SKM-1 treated with dmso at 0.1 percent for 144 hours (cell line): Measurements from ENCODE around the gene APPBP2.
"Not testable (repeated sequence)": the region's sequence is repeated elsewhere in the genome, so short reads cannot be mapped to it uniquely, and the experiment has no call there.

ENCODE experiments used
- DNase-seq: peaks from one replicate; lab custom pipeline; 2025; ENCODE audit not compliant: unreplicated experiment; lab: John Stamatoyannopoulos, UW

The APPBP2 gene

GRCh38 chr17:60436676-60437075 lies 89.4 kb downstream of the APPBP2 start:
- peak; percentile 24 for DNase-seq

DNA sequence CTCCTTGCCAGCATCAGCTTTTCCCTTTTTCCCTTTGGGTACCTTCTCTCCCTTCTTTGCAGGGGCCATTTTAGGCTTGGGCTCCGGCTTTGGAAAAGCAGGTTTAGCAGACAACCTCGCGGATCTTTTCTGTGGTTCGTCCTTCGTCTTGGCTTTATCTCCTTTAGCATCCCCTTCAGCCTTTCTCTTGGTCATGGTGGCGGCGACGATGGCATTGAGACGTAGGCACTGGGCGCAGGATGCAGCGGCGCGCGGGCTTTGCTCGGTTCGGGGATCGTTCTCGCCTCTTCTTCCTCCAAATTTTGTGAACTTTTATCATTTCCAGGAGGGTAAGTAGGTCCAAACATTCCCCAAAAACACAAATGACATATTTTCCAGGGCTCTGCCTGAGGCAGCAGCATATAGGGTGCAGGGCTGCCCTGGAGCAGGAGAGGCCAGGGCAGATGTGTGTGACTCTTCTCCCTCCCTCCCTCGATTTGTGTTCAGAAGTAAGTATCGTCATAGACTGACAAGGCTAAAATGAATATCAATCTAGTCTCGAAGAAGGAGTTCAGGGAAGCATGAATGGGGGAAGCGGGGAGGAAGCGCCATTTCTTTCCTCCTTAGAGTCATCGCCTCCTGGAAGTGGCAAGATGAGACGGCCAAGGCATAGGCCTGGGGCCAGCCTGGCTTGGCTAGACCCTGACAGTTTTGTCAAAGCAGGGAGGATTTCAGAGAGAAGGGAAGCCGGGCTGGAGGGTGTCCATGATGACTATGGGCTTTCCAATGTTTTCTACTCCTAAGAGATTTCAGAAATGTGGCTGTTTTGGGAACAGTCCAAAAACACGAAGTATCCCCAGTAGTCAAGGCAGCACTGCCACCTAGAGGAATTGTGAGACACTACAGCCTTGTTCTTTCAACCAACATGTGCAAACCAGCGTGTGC lies 90.5 kb downstream of the APPBP2 start:
- DNase-seq, result peak; percentile 66

DNA sequence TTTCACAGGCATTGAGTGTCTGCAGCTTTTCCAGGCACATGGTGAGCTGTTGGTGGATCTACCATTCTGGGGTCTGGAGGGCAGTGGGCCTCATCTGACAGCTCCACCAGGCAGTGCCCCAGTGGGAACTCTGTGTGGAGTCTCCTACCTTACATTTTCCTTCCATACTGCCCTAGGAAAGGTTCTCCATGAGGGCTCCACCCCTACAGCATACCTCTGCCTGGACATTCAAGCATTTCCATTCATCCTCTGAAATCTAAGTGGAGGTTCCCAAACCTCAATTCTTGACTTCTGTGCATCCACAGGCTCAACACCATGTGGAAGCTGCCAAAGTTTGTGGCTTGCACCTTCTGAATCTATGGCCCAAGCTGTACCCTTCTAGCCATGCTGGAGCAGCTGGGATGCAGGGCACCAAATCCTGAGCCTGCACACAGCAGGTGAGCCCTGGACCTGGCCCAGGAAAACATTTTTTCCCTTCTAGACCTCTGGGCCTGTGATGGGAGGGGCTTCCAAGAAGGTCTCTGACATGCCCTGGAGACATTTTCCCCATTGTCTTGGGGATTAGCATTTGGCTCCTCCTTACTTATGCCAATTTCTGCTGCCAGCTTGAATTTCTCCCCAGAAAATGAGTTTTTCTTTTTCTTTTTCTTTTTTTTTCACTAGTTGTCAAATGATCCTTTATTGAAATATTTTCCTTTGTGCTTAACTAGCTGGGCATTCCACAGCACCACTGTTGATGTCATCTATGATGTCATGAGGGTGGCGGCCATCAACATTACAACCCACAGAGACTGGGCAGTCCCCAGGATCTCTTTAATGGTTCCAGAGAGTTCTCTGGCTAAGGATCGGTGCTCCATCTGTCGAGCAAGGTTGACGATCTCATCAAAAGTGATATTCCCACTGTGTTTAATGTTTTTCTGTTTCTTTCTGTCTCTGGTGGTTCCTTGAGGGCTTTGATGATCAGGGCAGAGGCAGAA lies 92.7 kb downstream of the APPBP2 start:
- not testable (repeated sequence) for DNase-seq

DNA sequence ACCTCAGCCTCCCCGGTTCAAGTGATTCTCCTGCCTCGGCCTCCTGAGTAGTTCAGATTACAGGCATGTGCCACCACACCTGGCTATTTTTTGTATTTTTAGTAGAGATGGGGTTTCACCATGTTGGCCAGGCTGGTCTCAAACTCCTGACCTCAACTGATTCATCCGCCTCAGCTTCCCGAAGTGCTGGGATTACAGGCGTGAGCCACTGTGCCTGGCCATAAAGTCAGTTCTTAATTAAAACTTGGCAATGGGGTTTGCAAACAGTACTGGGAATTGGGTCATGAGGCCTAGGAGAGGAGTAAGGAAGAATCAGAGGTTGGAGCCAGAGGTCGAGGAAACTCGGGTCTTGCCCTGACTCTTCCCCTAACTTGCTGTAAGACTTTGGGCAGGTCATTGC lies 95.5 kb downstream of the APPBP2 start:
- DNase-seq, result not testable (repeated sequence)

- DNase-seq, result not testable (repeated sequence)
Measured at GRCh38 chr17:60428491-60428890, 97.6 kb downstream of the APPBP2 start.

DNA sequence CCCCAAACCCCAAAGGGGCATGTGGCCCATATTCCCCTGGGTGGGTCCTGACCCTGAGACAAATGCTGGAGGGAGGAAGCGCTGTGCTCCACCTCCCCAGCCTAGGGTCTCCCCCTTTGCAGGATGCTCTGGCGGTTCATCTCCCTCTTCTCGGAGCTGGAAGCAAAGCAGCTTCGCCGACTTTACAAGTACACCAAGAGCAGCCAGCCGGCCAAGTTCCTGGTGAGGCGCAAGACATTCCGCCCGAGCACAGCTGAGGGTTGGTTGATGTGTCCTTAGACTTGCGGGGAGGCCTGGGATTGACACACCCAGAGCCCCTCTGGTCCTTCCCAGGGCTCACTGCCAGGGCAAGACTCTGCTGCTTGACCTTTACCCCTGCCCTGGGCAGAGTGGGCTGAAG lies 99.4 kb downstream of the APPBP2 start:
- DNase-seq, result no peak

GRCh38 chr17:60425626-60426025 lies 100.4 kb downstream of the APPBP2 start:
- no peak for DNase-seq

DNA sequence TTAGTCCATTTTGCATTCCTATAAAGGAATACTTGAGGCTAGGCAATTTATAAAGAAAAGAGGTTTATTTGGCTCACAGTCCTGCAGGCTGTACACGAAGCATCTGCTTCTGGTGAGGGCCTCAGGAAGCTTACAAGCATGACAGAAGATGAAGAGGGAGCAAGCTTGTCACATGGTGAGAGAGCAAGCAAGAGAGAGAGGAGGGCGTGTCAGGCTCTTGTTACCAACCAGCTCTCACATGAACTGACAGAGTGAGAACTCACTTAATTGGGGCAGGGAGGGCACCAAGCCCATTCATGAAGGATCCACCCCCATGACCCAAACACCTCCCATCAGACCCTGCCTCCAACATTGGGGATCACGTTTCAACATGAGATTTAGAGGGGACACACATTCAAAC lies 102.2 kb downstream of the APPBP2 start:
- DNase-seq, result no peak

DNA sequence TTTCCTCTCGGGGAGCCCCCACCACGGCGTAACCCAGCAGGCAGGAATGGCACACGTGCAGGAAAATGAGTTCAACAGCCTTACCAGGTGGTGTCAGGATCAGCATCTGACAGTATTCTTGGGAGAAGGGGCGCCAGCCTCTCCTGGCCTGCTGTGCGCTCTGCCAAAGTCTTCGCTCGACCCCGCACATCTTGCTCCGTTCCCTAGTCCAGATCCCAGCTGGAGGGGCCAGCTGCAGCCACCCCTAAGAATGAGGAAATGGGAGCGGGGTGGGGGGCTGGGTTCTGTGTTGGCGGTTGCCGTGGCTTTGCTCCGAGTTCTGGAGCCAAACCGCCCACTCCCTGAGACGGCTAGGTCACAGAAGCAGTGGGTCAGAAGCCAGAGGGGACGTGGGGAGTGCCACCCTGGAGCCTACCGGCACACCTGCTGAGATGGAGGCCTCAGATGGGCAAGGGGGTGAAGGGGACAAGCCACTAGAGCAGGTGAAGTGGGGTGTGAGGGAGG lies 103.8 kb downstream of the APPBP2 start, which contains the start of gene CHCT1:
CHCT1 (plus strand) TSS at position 328 of the 504 bp plus-strand sequence; CDS start at position 432, 104 bp downstream.
- DNase-seq, result no peak

DNA sequence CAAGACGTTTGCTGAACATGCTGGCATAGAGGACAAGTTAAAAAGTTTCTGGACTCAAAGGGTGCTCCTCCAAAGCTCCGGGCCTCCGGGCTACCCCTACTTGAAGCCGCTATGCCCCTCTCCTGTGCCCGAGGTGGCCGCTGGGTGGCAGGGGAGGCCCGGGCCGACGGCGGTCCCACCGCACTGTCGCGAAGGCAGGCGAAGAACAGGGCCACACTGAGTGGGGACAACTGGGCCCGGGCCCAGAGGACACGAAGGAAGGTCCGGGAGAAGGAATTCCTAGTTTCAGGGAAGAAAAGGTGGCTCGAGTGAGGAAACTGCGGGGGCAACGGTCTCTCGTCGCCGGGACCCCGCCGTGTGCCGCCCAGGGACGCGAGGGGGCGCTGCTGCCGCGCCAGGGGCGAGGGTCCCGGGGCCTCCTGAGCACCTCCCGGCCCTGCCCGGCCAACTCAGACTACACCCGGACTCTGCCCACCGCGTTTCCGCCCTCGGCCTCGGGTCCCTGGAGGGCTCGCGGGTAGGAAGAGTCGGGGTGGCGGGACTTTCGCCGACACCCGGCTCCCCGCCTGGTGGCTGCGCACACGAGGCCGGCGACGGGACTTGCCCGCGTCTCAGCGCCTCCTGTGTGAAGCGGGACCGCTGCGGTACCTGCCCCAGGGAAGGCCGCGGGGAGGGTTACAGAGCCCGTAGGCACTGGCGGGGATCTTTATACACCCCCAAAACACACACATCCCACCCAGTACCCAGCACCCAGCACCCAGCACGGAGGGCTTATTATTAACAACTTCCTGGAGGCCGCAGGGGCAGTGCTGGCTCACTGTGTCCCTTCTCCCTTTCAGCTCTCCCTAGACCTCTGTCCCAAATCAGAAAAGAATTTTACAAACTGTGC lies 104.5 kb downstream of the APPBP2 start:
- DNase-seq, result peak; percentile 71

GRCh38 chr17:60419875-60420274 lies 106.2 kb downstream of the APPBP2 start:
- not testable (repeated sequence) for DNase-seq

DNA sequence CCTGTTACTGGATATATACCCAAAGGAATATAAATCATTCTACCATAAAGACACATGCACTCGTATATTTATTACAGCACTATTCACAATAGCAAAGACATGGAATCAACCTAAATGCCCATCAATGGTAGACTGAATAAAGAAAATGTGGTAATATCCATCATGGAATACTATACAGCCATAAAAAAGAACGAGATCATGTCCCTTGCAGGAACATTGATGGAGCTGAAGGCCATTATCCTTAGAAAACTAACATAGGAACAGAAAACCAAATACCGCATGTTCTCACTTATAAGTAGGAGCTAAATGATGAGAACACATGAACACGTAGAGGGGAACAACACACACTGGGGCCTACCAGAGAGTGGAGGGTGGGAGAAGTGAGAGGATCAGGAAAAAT lies 107.0 kb downstream of the APPBP2 start:
- not testable (repeated sequence) for DNase-seq

DNA sequence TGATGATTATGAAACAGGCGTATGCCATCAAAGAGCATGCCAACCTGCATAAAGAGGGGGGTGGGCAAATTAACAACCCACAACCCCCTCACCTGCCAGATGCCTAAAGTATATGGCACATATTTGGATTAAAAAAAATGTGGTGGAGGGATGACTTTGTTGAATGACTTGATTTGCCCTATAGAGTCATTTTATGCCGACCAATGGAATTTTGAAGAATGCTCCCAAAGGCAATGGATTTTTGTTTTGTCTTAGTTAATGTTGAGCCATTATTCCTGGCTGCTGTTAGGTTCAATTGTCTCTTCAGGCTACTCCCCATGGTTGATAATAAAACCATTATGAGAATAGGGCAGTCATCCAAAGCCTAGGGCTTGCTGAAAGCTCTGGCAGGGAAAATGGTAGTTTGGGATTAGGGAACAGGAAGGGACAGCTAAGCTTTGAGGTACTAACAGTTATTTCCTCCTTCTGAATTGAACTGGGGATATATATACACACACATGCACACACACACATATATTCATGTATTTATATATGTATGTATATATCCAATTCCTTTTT lies 109.6 kb downstream of the APPBP2 start:
- no peak for DNase-seq

- no peak for DNase-seq
Measured at GRCh38 chr17:60415146-60415545, 110.9 kb downstream of the APPBP2 start.

- DNase-seq, result no peak
Measured at GRCh38 chr17:60412701-60413100, 113.3 kb downstream of the APPBP2 start.

DNA sequence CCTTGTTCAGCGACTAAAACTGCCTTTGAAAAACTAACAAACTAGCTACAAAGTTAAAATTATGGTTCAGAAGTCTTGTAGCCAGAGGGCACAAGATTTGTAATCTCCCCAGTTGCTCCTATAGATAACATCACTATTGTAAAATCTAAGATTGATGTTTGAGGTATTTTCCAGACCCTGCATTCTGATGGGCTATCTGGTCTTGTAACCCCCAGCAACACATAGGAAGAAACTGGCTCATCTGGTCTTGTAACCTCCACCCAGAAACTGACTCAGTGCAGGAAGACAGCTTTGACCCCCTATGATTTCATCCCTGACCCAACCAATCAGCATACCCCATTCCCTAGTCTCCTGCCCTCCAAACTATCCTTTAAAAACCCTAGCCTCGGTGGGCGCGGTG lies 116.0 kb downstream of the APPBP2 start:
- DNase-seq, result no peak

- no peak for DNase-seq
Measured at GRCh38 chr17:60406887-60407286, 119.2 kb downstream of the APPBP2 start.

DNA sequence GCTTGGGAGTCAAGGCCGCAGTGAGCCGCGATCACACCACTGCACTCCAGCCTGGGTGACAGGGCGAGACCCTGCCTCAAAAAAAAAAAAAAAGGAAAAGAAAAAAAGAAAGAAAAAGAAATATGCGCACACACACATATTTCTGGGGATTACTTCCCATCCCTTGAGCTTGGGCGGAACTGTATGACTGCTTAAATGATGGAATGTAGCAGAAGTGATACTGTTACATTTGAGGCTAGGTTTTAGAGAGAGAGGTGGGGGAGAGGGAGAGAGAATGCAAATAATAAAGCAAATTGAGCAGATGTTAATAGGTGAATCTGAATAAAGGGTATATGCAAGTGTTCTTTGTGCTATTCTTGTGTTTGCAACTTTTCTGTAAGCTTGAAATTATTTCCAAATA lies 122.1 kb downstream of the APPBP2 start:
- no peak for DNase-seq

DNA sequence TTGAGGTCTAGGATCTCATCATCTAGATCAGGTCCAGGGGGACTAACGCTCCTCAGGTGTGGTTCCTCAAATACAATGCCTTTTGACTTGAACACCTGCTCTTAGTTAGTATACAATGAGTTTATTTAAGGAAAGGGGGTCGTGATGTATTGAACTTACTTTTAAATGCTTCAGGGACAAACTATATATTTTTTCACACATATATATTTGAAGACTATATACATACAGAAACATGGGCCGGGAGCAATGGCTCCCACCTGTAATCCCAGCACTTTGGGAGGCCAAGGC lies 122.6 kb downstream of the APPBP2 start:
- DNase-seq, result no peak

GRCh38 chr17:60401819-60402218 lies 124.2 kb downstream of the APPBP2 start:
- no peak for DNase-seq
